ENCODE measurements around the gene CLEC5A.
"Not testable (repeated sequence)": the region's sequence is repeated elsewhere in the genome, so short reads cannot be mapped to it uniquely, and the experiment has no call there.

CLEC5A gene

GRCh38 chr7:141949021-141949420, 2.2 kb upstream of the CLEC5A start:
- no peak for DNase-seq

- no peak for DNase-seq
Observed at GRCh38 chr7:141945356-141945755, 1.4 kb downstream of the CLEC5A start.

GRCh38 chr7:141944811-141945210, 2.0 kb downstream of the CLEC5A start:
- no peak for DNase-seq

- DNase-seq: no peak
Observed at GRCh38 chr7:141943846-141944245, 2.9 kb downstream of the CLEC5A start.

- DNase-seq: no peak
Observed at GRCh38 chr7:141941075-141941474, 5.7 kb downstream of the CLEC5A start.

GRCh38 chr7:141930211-141930610, 16.6 kb downstream of the CLEC5A start:
- DNase-seq: no peak

- DNase-seq: no peak
Observed at GRCh38 chr7:141928845-141929195, 18.0 kb downstream of the CLEC5A start.

- DNase-seq: no peak
Observed at GRCh38 chr7:141928146-141928844, 18.5 kb downstream of the CLEC5A start.

GRCh38 chr7:141920281-141920680, 26.5 kb downstream of the CLEC5A start:
- DNase-seq: no peak

- no peak for DNase-seq
Observed at GRCh38 chr7:141916099-141916498, 30.7 kb downstream of the CLEC5A start, which contains the start of gene OR9A4. TSS of gene OR9A4 (plus strand) at chr7:141916399. CDS start at chr7:141918876, 2,477 bp downstream.

GRCh38 chr7:141915565-141915964, 31.2 kb downstream of the CLEC5A start:
- DNase-seq: no peak

- no peak for DNase-seq
Observed at GRCh38 chr7:141911391-141911790, 35.4 kb downstream of the CLEC5A start.

GRCh38 chr7:141906285-141906684, 40.5 kb downstream of the CLEC5A start:
- DNase-seq: no peak

GRCh38 chr7:141899366-141899765, 47.4 kb downstream of the CLEC5A start:
- DNase-seq: not testable (repeated sequence)

GRCh38 chr7:141891336-141891735, 55.4 kb downstream of the CLEC5A start:
- no peak for DNase-seq

GRCh38 chr7:141889321-141889720, 57.5 kb downstream of the CLEC5A start:
- DNase-seq: no peak

GRCh38 chr7:141884539-141885225, 62.1 kb downstream of the CLEC5A start:
- DNase-seq: peak in 1 of 51 donors; percentile 0

GRCh38 chr7:141880960-141881359, 65.8 kb downstream of the CLEC5A start:
- no peak for DNase-seq

- no peak for DNase-seq
Observed at GRCh38 chr7:141877365-141877764, 69.4 kb downstream of the CLEC5A start.

Measured in hypothalamus (tissue), 51 donors.